GM10248 (cell line): ENCODE data around the gene OR51S1.
"Not testable (repeated sequence)": the region's sequence is repeated elsewhere in the genome, so short reads cannot be mapped to it uniquely, and the experiment has no call there.

ENCODE experiments used
- CTCF ChIA-PET: fragments of 300-600 bp; sonication (Branson Sonifier 250); formaldehyde crosslinking; extraction: SDS; loops from one replicate; lab custom pipeline; 2021; ENCODE audit warnings: antibody characterized with exemption; lab: Yijun Ruan, JAX
- POLR2A ChIA-PET: fragments of 350-650 bp; sonication (Branson Sonifier 250); formaldehyde crosslinking; extraction: SDS; loops from one replicate; lab custom pipeline; 2020; ENCODE audit warnings: antibody characterized with exemption; lab: Yijun Ruan, JAX
- DNase-seq: peaks from one replicate; pipeline ENCODE4 v3.0.0; 2012; ENCODE audit errors: extremely low spot score
- CTCF ChIP-seq: IDR thresholded peaks from 2 replicates; pipeline ENCODE4 v1.5.1; 2012; ENCODE audit warnings: mild to moderate bottlenecking, low read depth; ENCODE audit errors: extremely low read depth, missing control alignments, control extremely low read depth

The OR51S1 gene

GRCh38 chr11:4821021-4821420, 28.0 kb downstream of the OR51S1 start, which contains the start of gene OR51F2:
Gene OR51F2 (plus strand): TSS chr11:4821321. CDS start chr11:4821422, 101 bp downstream.
- DNase-seq = no peak
- TF ChIP-seq CTCF = no peak
- CTCF ChIA-PET = no interaction called here
- POLR2A ChIA-PET = no interaction called here

DNA sequence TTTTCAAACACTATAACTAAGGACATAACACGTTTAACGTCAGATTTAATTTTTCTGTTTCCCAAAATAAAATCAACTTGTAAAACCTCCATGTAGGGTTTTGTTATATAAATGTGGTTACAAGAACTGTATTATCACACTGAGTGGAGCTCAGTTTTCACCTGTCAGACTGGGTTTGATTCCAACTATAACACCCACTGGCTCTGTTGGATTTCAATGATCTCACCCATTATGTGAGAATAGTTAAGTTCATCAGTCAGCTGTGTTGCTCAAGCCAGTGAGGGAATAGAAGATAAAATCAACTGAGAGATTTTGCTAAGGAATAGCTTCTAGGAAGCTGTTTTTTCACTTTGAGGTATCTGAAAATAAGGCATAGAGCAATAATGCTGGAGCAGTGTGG, 39.8 kb downstream of the OR51S1 start:
- TF ChIP-seq CTCF = no peak
- ChIA-PET POLR2A (no interaction called here), CTCF (no interaction called here)
- DNase-seq = no peak

- TF ChIP-seq CTCF = no peak
- ChIA-PET POLR2A (no interaction called here), CTCF (no interaction called here)
- DNase-seq = no peak
Measured at GRCh38 chr11:4808476-4808875, 40.5 kb downstream of the OR51S1 start.

- no peak for DNase-seq
- CTCF ChIA-PET = no interaction called here
- TF ChIP-seq CTCF = no peak
- POLR2A ChIA-PET = no interaction called here
Measured at GRCh38 chr11:4804280-4804679, 44.7 kb downstream of the OR51S1 start, which contains the start of gene OR52R1. Gene OR52R1 (minus strand): TSS chr11:4804380. CDS start chr11:4804380, 0 bp downstream.

- DNase-seq, POLR2A ChIA-PET, CTCF ChIA-PET: not testable (repeated sequence)
Measured at GRCh38 chr11:4801316-4801715, 47.7 kb downstream of the OR51S1 start.

GRCh38 chr11:4798427-4799183, 50.4 kb downstream of the OR51S1 start:
- no peak for DNase-seq
- ChIA-PET CTCF (no interaction called here), POLR2A (no interaction called here)
- no peak for TF ChIP-seq CTCF
